Upper lobe of right lung (tissue), 1 donor: ENCODE measurements around the gene CDH4. TPM values are rescaled to one million over a fixed set of nuclear protein-coding genes. Genes with fewer than 3 reads are reported as not detected.
"Not testable (repeated sequence)": the region's sequence is repeated elsewhere in the genome, so short reads cannot be mapped to it uniquely, and the experiment has no call there.

Experiments used
- ATAC-seq: fragments of 200-7000 bp; cut with Tn5 transposase; one replicate; pipeline ENCODE4 v1.9.1; 2020; ENCODE audit warnings: mild to moderate bottlenecking, moderate library complexity
- DNase-seq: peaks from one replicate; pipeline ENCODE4 v3.0.0-alpha.2; 2020
- H3K27ac ChIP-seq: fragments of 200-600 bp; one replicate; pipeline ENCODE4 v1.8.0; 2022
- H3K27me3 ChIP-seq: fragments of 200-600 bp; one replicate; pipeline ENCODE4 v1.8.0; 2022; ENCODE audit warnings: mild to moderate bottlenecking
- H3K36me3 ChIP-seq: fragments of 200-600 bp; one replicate; pipeline ENCODE4 v1.8.0; 2022
- H3K4me1 ChIP-seq: fragments of 200-600 bp; one replicate; pipeline ENCODE4 v1.8.0; 2022
- H3K4me3 ChIP-seq: fragments of 200-600 bp; one replicate; pipeline ENCODE4 v1.8.0; 2022; ENCODE audit warnings: mild to moderate bottlenecking
- H3K9me3 ChIP-seq: fragments of 200-600 bp; one replicate; pipeline ENCODE4 v1.8.0; 2022
- CTCF ChIP-seq: fragments of 200-600 bp; IDR thresholded peaks from one replicate; pipeline ENCODE4 v1.8.0; 2022; ENCODE audit warnings: antibody characterized with exemption
- intact Hi-C: fragments of 100-400 bp; cut with DNase I; formaldehyde crosslinking; loops from one replicate; pipeline ENCODE4 v1.11.0; 2022
- total RNA-seq: library from RNA; stranded (reverse); fragmentation: NEBNext Ultra II Directional; extraction: Animal tissue kit (Norgen Biotek cat#: 25700); gene quantifications from one replicate; pipeline ENCODE4 v1.2.1, GENCODE V29; 2021
- donor health status: DM: no; HTN: yes; CAD: no; lungs with severe emphysema.

CDH4 gene
- total RNA-seq, 1 donor from 2014 or later = 0.23 TPM

- H3K27me3 ChIP-seq = peaks cover 13% of the 10 kb centered on the region
- H3K4me3 ChIP-seq = no peak overlapping the region
- intact Hi-C loops = no loop called here
- DNase-seq (no peak), ATAC-seq (no peak)
- no peaks in the 10 kb centered on the region for H3K36me3 ChIP-seq
- no peaks in the 10 kb centered on the region for H3K9me3 ChIP-seq
- H3K4me1 ChIP-seq = no peaks in the 10 kb centered on the region
- TF ChIP-seq CTCF = no peak
- H3K27ac ChIP-seq = no peak overlapping the region
Measured at GRCh38 chr20:61850926-61851900, 599.2 kb downstream of the CDH4 start.

- no peaks in the 10 kb centered on the region for H3K36me3 ChIP-seq
- peaks cover 13% of the 10 kb centered on the region for H3K27me3 ChIP-seq
- no peak overlapping the region for H3K4me3 ChIP-seq
- H3K4me1 ChIP-seq = no peaks in the 10 kb centered on the region
- H3K9me3 ChIP-seq = no peaks in the 10 kb centered on the region
- TF ChIP-seq CTCF = no peak
- intact Hi-C loops = no loop called here
- no peak overlapping the region for H3K27ac ChIP-seq
- DNase-seq = no peak
- ATAC-seq = no peak
Measured at GRCh38 chr20:61852268-61853072, 600.4 kb downstream of the CDH4 start.

- Histone ChIP-seq H3K36me3 (no peaks in the 10 kb centered on the region), H3K27ac (no peak overlapping the region), H3K4me3 (no peak overlapping the region), H3K9me3 (no peaks in the 10 kb centered on the region), H3K4me1 (no peaks in the 10 kb centered on the region), H3K27me3 (peaks cover 13% of the 10 kb centered on the region)
- no peak for DNase-seq
- intact Hi-C loops = no loop called here
- no peak for ATAC-seq
- TF ChIP-seq CTCF = no peak
Measured at GRCh38 chr20:61853073-61854005, 601.3 kb downstream of the CDH4 start.

- H3K4me3 ChIP-seq, ATAC-seq, intact Hi-C loops, H3K4me1 ChIP-seq, H3K36me3 ChIP-seq, DNase-seq, H3K9me3 ChIP-seq, H3K27ac ChIP-seq: not testable (repeated sequence)
- peaks cover 13% of the 10 kb centered on the region for H3K27me3 ChIP-seq
Measured at GRCh38 chr20:61854538-61854937, 602.5 kb downstream of the CDH4 start.

- TF ChIP-seq CTCF = no peak
- intact Hi-C loops = no loop called here
- Histone ChIP-seq H3K27ac (no peak overlapping the region), H3K4me1 (no peaks in the 10 kb centered on the region), H3K4me3 (no peak overlapping the region), H3K9me3 (no peaks in the 10 kb centered on the region), H3K36me3 (no peaks in the 10 kb centered on the region), H3K27me3 (peaks cover 13% of the 10 kb centered on the region)
- no peak for ATAC-seq
- DNase-seq = no peak
Measured at GRCh38 chr20:61855286-61855685, 603.2 kb downstream of the CDH4 start.
